H1 (cell line): Measurements from ENCODE around the gene HNF1A. TPM values are rescaled to one million over a fixed set of nuclear protein-coding genes. Genes with fewer than 3 reads are reported as not detected.

Source experiments
- CTCF ChIA-PET: fragments of 300-600 bp; sonication (Branson Sonifier 250); formaldehyde crosslinking; loops from one replicate; lab custom pipeline; 2021; ENCODE audit not compliant: partially characterized antibody; lab: Charles Lee
- POLR2A ChIA-PET: fragments of 300-600 bp; sonication (Branson Sonifier 250); formaldehyde crosslinking; loops from one replicate; lab custom pipeline; 2021; ENCODE audit warnings: inconsistent platforms; ENCODE audit not compliant: partially characterized antibody; lab: Charles Lee
- DNase-seq, 2 experiments: peaks; one replicate each; pipeline versions ENCODE4 v3.0.0 to v3.0.0-alpha.2; 2010 to 2022; ENCODE audit warnings: low spot score in 2 of 2, low read depth in 1 of 2, mixed read lengths in 1 of 2
- FAIRE-seq: peaks from 2 replicates; lab custom pipeline; 2011; peaks lifted over from hg19 to GRCh38; lab: Jason Lieb, UNC
- H2AFZ ChIP-seq: 2 replicates; pipeline ENCODE4 v1.8.1; 2012; ENCODE audit warnings: low read length, inconsistent platforms
- H2AK5ac ChIP-seq: 2 replicates; pipeline ENCODE4 v1.6.1; 2013; ENCODE audit warnings: low read depth, low read length
- H2BK120ac ChIP-seq: replicated peaks from 2 replicates; pipeline ENCODE3; 2013; ENCODE audit warnings: low read depth, low read length, inconsistent platforms
- H2BK12ac ChIP-seq: 2 replicates; pipeline ENCODE4 v1.6.1; 2013; ENCODE audit warnings: low read depth, low read length
- H2BK15ac ChIP-seq: 2 replicates; pipeline ENCODE4 v1.6.1; 2013; ENCODE audit warnings: low read length
- H2BK20ac ChIP-seq: 2 replicates; pipeline ENCODE4 v1.6.1; 2013; ENCODE audit warnings: low read length
- H2BK5ac ChIP-seq: 2 replicates; pipeline ENCODE4 v1.6.1; 2013; ENCODE audit warnings: low read depth, low read length
- H3K14ac ChIP-seq: 2 replicates; pipeline ENCODE4 v1.6.1; 2013; ENCODE audit warnings: inconsistent platforms; ENCODE audit not compliant: insufficient read length
- H3K18ac ChIP-seq: 2 replicates; pipeline ENCODE4 v1.6.1; 2013; ENCODE audit warnings: low read length; ENCODE audit errors: extremely low read depth
- H3K23ac ChIP-seq: 2 replicates; pipeline ENCODE4 v1.6.1; 2013; ENCODE audit warnings: inconsistent platforms; ENCODE audit not compliant: insufficient read length
- H3K23me2 ChIP-seq: 2 replicates; pipeline ENCODE4 v1.6.1; 2013; ENCODE audit warnings: low read depth, low read length
- H3K27ac ChIP-seq: 2 replicates; pipeline ENCODE4 v1.6.1; 2011; ENCODE audit warnings: low read depth, low read length, inconsistent platforms
- H3K27me3 ChIP-seq, 4 experiments: replicated peaks in 1 of 4; 1 replicate in 1 of 4; 2 replicates in 3 of 4; pipeline versions ENCODE4 v1.6.1 to v1.8.1; 2011 to 2013; ENCODE audit warnings: low read length in 3 of 4, mild to moderate bottlenecking in 3 of 4, inconsistent platforms in 2 of 4, mixed read lengths in 2 of 4, moderate library complexity in 1 of 4; ENCODE audit not compliant: control insufficient read depth in 3 of 4, insufficient read depth in 3 of 4; ENCODE audit errors: extremely low read depth in 1 of 4
- H3K36me3 ChIP-seq, 4 experiments: 2 replicates each; pipeline versions ENCODE4 v1.6.1 to v1.8.1; 2011 to 2013; ENCODE audit warnings: mild to moderate bottlenecking in 4 of 4, low read length in 3 of 4, moderate library complexity in 2 of 4, control low read depth in 1 of 4, inconsistent platforms in 1 of 4; ENCODE audit not compliant: insufficient read depth in 4 of 4, control insufficient read depth in 2 of 4
- H3K4ac ChIP-seq: replicated peaks from 2 replicates; pipeline ENCODE3; 2013; ENCODE audit warnings: low read length, low read depth, mixed read lengths, inconsistent platforms; ENCODE audit not compliant: insufficient read length
- H3K4me1 ChIP-seq, 4 experiments: replicated peaks in 1 of 4; 1 replicate in 1 of 4; 2 replicates in 3 of 4; pipeline versions ENCODE4 v1.6.1 to v1.8.1; 2011 to 2013; ENCODE audit warnings: low read length in 3 of 4, inconsistent platforms in 2 of 4, mixed read lengths in 1 of 4; ENCODE audit not compliant: insufficient read depth in 4 of 4, control insufficient read depth in 3 of 4
- H3K4me2 ChIP-seq, 2 experiments: 2 replicates each; pipeline versions ENCODE4 v1.6.1 to v1.8.1; 2011 to 2013; ENCODE audit warnings: low read depth in 2 of 2, low read length in 2 of 2, control low read depth in 1 of 2, inconsistent platforms in 1 of 2, mild to moderate bottlenecking in 1 of 2; ENCODE audit not compliant: insufficient read depth in 1 of 2
- H3K4me3 ChIP-seq, 4 experiments: fragments of 200-600, 300-600 bp in 1 of 4; sonication (generic), shearing (Covaris generic), sonication (Bioruptor Twin) in 1 of 4; 2 replicates each; pipeline versions ENCODE4 v1.5.1 to v1.8.1; 2011 to 2016; ENCODE audit warnings: low read length in 4 of 4, low read depth in 3 of 4, control low read depth in 2 of 4, inconsistent platforms in 2 of 4, mild to moderate bottlenecking in 2 of 4, mixed read lengths in 1 of 4, moderate library complexity in 1 of 4; ENCODE audit not compliant: insufficient read depth in 2 of 4; ENCODE audit errors: extremely low read depth in 1 of 4
- H3K56ac ChIP-seq: replicated peaks from 2 replicates; pipeline ENCODE3; 2013; ENCODE audit warnings: low read depth, mild to moderate bottlenecking, mixed read lengths, low read length, inconsistent platforms; ENCODE audit not compliant: insufficient read length
- H3K79me1 ChIP-seq: 2 replicates; pipeline ENCODE4 v1.6.1; 2013; ENCODE audit warnings: low read depth, low read length, control low read depth
- H3K79me2 ChIP-seq, 2 experiments: 2 replicates each; pipeline versions ENCODE4 v1.6.1 to v1.8.1; 2012 to 2013; ENCODE audit warnings: low read length in 2 of 2, mild to moderate bottlenecking in 2 of 2, inconsistent platforms in 1 of 2; ENCODE audit not compliant: insufficient read depth in 2 of 2, control insufficient read depth in 1 of 2
- H3K9ac ChIP-seq, 4 experiments: replicated peaks in 1 of 4; 1 replicate in 1 of 4; 2 replicates in 3 of 4; pipeline versions ENCODE4 v1.6.1 to v1.8.1; 2011 to 2013; ENCODE audit warnings: low read depth in 3 of 4, low read length in 3 of 4, control low read depth in 2 of 4, mild to moderate bottlenecking in 2 of 4, moderate library complexity in 2 of 4, inconsistent platforms in 1 of 4; ENCODE audit errors: extremely low read depth in 1 of 4
- H3K9me3 ChIP-seq, 2 experiments: 2 replicates each; pipeline versions ENCODE4 v1.6.1 to v1.8.1; 2012 to 2013; ENCODE audit warnings: mild to moderate bottlenecking in 2 of 2, moderate library complexity in 2 of 2, control low read depth in 1 of 2, inconsistent platforms in 1 of 2, low read depth in 1 of 2, low read length in 1 of 2, mixed read lengths in 1 of 2; ENCODE audit not compliant: insufficient read depth in 2 of 2
- H4K20me1 ChIP-seq, 2 experiments: replicated peaks in 1 of 2; 2 replicates each; pipeline versions ENCODE3 to v1.8.1; 2011 to 2013; ENCODE audit warnings: inconsistent platforms in 2 of 2, low read length in 2 of 2, mild to moderate bottlenecking in 1 of 2; ENCODE audit not compliant: insufficient read depth in 2 of 2, control insufficient read depth in 1 of 2
- H4K5ac ChIP-seq: 2 replicates; pipeline ENCODE4 v1.6.1; 2013; ENCODE audit warnings: low read length, low read depth, mixed read lengths, inconsistent platforms; ENCODE audit not compliant: insufficient read length
- H4K8ac ChIP-seq: 2 replicates; pipeline ENCODE4 v1.8.0; 2013; ENCODE audit warnings: mild to moderate bottlenecking, moderate library complexity, low read length, inconsistent platforms; ENCODE audit not compliant: insufficient read depth; ENCODE audit errors: extremely low read depth
- H4K91ac ChIP-seq: replicated peaks from 2 replicates; pipeline ENCODE3; 2013; ENCODE audit warnings: low read length, mixed read lengths, inconsistent platforms; ENCODE audit not compliant: insufficient read length
- BRCA1 ChIP-seq: IDR thresholded peaks from 2 replicates; pipeline ENCODE4 v1.6.1; 2012; ENCODE audit warnings: low read depth, low read length, improper control_type of control experiment
- EP300 ChIP-seq, 2 experiments: IDR thresholded peaks; 1 replicate in 1 of 2; 2 replicates in 1 of 2; pipeline ENCODE4 v1.6.1; 2011 to 2012; ENCODE audit warnings: low read depth in 2 of 2, low read length in 2 of 2, mild to moderate bottlenecking in 2 of 2, borderline replicate concordance in 1 of 2, inconsistent platforms in 1 of 2, moderate library complexity in 1 of 2
- GABPA ChIP-seq: IDR thresholded peaks from 2 replicates; pipeline ENCODE4 v1.6.1; 2011; ENCODE audit warnings: mild to moderate bottlenecking, low read length, moderate library complexity, borderline replicate concordance; ENCODE audit not compliant: insufficient read depth
- GTF2F1 ChIP-seq: IDR thresholded peaks from 2 replicates; pipeline ENCODE4 v1.6.1; 2012; ENCODE audit warnings: low read depth, low read length, improper control_type of control experiment, borderline replicate concordance
- JUN ChIP-seq: IDR thresholded peaks from 2 replicates; pipeline ENCODE4 v1.6.1; 2011; ENCODE audit warnings: low read depth, mild to moderate bottlenecking, improper control_type of control experiment, low read length
- KDM1A ChIP-seq: fragments of 200-600, 300-600 bp; sonication (generic); IDR thresholded peaks from 2 replicates; pipeline ENCODE4 v1.7.1; 2016; ENCODE audit warnings: mild to moderate bottlenecking, low read length, borderline replicate concordance
- KDM5A ChIP-seq: fragments of 200-600 bp; IDR thresholded peaks from 2 replicates; pipeline ENCODE4 v1.7.1; 2012; ENCODE audit warnings: mild to moderate bottlenecking, low read length, inconsistent platforms, mixed read lengths
- NANOG ChIP-seq: IDR thresholded peaks from 2 replicates; pipeline ENCODE4 v1.6.1; 2011; ENCODE audit warnings: low read length, low read depth, mild to moderate bottlenecking, inconsistent platforms; ENCODE audit not compliant: insufficient read depth, poor library complexity, severe bottlenecking
- POLR2A ChIP-seq, 2 experiments: IDR thresholded peaks; 1 replicate in 1 of 2; 2 replicates in 1 of 2; pipeline ENCODE4 v1.6.1; 2011; ENCODE audit warnings: low read depth in 2 of 2, low read length in 2 of 2, mild to moderate bottlenecking in 2 of 2; ENCODE audit errors: control extremely low read depth in 1 of 2
- RFX5 ChIP-seq: IDR thresholded peaks from 2 replicates; pipeline ENCODE4 v1.6.1; 2011; ENCODE audit warnings: low read depth, low read length, improper control_type of control experiment, borderline replicate concordance
- SP2 ChIP-seq: IDR thresholded peaks from 2 replicates; pipeline ENCODE4 v1.6.1; 2012; ENCODE audit warnings: mild to moderate bottlenecking, low read length, inconsistent platforms
- SRF ChIP-seq: IDR thresholded peaks from 2 replicates; pipeline ENCODE4 v1.6.1; 2011; ENCODE audit warnings: mild to moderate bottlenecking, low read depth, low read length, moderate library complexity
- TBP ChIP-seq: IDR thresholded peaks from 2 replicates; pipeline ENCODE4 v1.6.1; 2011; ENCODE audit warnings: low read depth, low read length, improper control_type of control experiment
- WGBS, 2 experiments: shearing (Covaris generic) in 1 of 2; methylation state at CpG; one replicate each; pipeline versions ENCODE4 v1.1.6 to v1.1.7; 2013 to 2015; ENCODE audit warnings: low lambda C conversion rate in 2 of 2, mixed read lengths in 2 of 2, inconsistent platforms in 1 of 2, low coverage in 1 of 2, missing lambda C conversion rate in 1 of 2; ENCODE audit not compliant: insufficient replicate concordance in 2 of 2, insufficient coverage in 1 of 2, insufficient read length in 1 of 2; ENCODE audit errors: extremely low coverage in 1 of 2, missing lambda C conversion rate in 1 of 2; 5-methylcytosine and 5-hydroxymethylcytosine counted together
- polyA plus RNA-seq, 7 experiments: library from polyadenylated mRNA; depleted of rRNA in 3 of 7; stranded (reverse) in 5 of 7; unstranded in 2 of 7; fragments of >200 nt in 5 of 7; fragments of 200-250 nt in 2 of 7; gene quantifications; 1 replicate in 5 of 7; 2 replicates in 1 of 7; 4 replicates in 1 of 7; pipeline versions ENCODE4 v1.2.1 to v1.2.3, GENCODE V29; 2011 to 2013; ENCODE audit warnings: missing spikeins in 2 of 7, mixed read lengths in 2 of 7
- total RNA-seq: library from RNA; stranded (reverse); fragmentation: NEBNext Ultra II Directional; extraction: Animal tissue kit (Norgen Biotek cat#: 25700); gene quantifications from 2 replicates; pipeline ENCODE4 v1.2.1, GENCODE V29; 2021

Gene HNF1A
- total and polyA plus RNA-seq, 2 of the 8 experiments (the other 6 are each of a cell fraction or from before 2014, with no cell fraction given) = not detected

DNA sequence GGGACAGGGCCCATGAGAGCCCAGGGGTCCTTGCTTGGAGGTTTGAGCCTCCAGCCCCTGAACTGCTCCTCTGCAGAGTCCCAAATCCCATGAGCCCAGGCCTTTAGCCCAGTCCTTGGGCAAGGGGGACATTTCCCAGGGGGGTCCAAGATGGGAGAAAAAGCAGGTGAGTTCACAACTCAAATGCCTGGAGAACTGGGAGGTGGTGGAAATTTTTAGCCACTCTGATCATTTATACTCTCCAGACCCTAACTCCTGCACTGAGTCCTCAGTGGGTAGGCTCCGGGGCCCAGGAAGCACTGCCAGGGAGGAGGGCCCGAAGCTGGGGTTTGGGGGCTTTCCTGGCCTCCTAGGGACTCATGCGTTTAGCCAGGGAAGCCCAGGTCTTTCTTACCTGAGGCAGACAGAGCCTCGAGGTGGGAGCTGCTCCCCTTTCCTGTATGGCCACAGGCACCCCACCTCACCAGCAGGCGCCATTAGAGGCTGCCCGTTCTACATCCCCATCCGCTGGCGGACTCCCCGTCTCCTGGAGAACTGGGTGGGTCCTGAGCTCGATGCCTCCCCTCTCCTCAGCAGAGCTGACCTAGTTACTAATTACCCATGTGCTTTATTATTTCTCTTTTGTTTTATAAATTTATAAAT is 998 bp downstream of the HNF1A start:
- Histone ChIP-seq H3K4me3 (no peak overlapping the region), H3K4me2 (no peak overlapping the region), H2AK5ac (no peak overlapping the region), H2BK5ac (no peak overlapping the region), H2BK12ac (no peak overlapping the region), H3K79me1 (no peaks in the 10 kb centered on the region), H3K36me3 (no peaks in the 10 kb centered on the region), H3K4ac (no peak overlapping the region), H4K8ac (no peak overlapping the region), H4K5ac (no peak overlapping the region), H3K14ac (no peak overlapping the region), H2BK120ac (no peak overlapping the region), H3K27ac (no peak overlapping the region), H3K18ac (no peak overlapping the region), H3K27me3 (no peaks in the 10 kb centered on the region), H3K79me2 (no peaks in the 10 kb centered on the region), H2BK20ac (no peak overlapping the region), H3K4me1 (peaks cover 0 to 9% (median 1%) of the 10 kb centered on the region in 4 experiments; a peak in 4 of 7 replicates), H3K23ac (no peak overlapping the region), H2BK15ac (no peak overlapping the region), H4K91ac (no peak overlapping the region), H3K9me3 (no peaks in the 10 kb centered on the region), H3K9ac (no peak overlapping the region), H3K56ac (no peak overlapping the region), H2AFZ (no peak overlapping the region), H3K23me2 (peaks cover 2% of the 10 kb centered on the region; the same call in 1 of the 2 replicates), H4K20me1 (no peaks in the 10 kb centered on the region)
- WGBS, 2 experiments = 88% methylated on average over 9 of the region's 10 CpGs; no CpG with 5 or more reads in 1 of the 2 experiments
- POLR2A ChIA-PET = no interaction called here
- FAIRE-seq (no peak), DNase-seq (no peak)
- no peak for TF ChIP-seq SRF
- no peak for TF ChIP-seq POLR2A (IDR thresholded peaks at IDR 0.05; ENCODE audit: control extremely low read depth in 1 of 2, low read depth in 2 of 2, low read length in 2 of 2)
- no peak for TF ChIP-seq EP300 (IDR thresholded peaks at IDR 0.05; ENCODE audit: borderline replicate concordance in 1 of 2, low read depth in 2 of 2, low read length in 2 of 2)
- no peak for TF ChIP-seq JUN
- no peak for TF ChIP-seq BRCA1
- no peak for TF ChIP-seq NANOG
- no peak for TF ChIP-seq RFX5
- TF ChIP-seq SP2 = no peak
- no peak for TF ChIP-seq KDM5A
- TF ChIP-seq GTF2F1 = no peak
- no peak for TF ChIP-seq TBP
- no peak for TF ChIP-seq KDM1A
- no peak for TF ChIP-seq GABPA
- CTCF ChIA-PET = interaction anchor here (0.9 to 2.9 kb wide), 5 partner anchors 8 to 396 kb away, joined by 3 to 26 read pairs (median 9); no protein-coding TSS in a partner anchor
